ENCODE measurements around the gene CLEC4G.

- TF ChIP-seq, protein P1, sequence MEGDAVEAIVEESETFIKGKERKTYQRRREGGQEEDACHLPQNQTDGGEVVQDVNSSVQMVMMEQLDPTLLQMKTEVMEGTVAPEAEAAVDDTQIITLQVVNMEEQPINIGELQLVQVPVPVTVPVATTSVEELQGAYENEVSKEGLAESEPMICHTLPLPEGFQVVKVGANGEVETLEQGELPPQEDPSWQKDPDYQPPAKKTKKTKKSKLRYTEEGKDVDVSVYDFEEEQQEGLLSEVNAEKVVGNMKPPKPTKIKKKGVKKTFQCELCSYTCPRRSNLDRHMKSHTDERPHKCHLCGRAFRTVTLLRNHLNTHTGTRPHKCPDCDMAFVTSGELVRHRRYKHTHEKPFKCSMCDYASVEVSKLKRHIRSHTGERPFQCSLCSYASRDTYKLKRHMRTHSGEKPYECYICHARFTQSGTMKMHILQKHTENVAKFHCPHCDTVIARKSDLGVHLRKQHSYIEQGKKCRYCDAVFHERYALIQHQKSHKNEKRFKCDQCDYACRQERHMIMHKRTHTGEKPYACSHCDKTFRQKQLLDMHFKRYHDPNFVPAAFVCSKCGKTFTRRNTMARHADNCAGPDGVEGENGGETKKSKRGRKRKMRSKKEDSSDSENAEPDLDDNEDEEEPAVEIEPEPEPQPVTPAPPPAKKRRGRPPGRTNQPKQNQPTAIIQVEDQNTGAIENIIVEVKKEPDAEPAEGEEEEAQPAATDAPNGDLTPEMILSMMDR (IDR thresholded peaks at IDR 0.05; ENCODE audit: low read length), result no peak
- no peak for TF ChIP-seq EZH2phosphoT487 (IDR thresholded peaks at IDR 0.05; ENCODE audit: low read length)
Observed at GRCh38 chr19:7699417-7700401, 32.2 kb downstream of the CLEC4G start.
